Posterior vena cava (tissue), 2 donors: ENCODE measurements around the gene ANKS4B. TPM values are rescaled to one million over a fixed set of nuclear protein-coding genes. Genes with fewer than 3 reads are reported as not detected.
A peak's percentile ranks its signal among the peaks of the same experiment; 100 is the strongest.
"Not testable (repeated sequence)": the region's sequence is repeated elsewhere in the genome, so short reads cannot be mapped to it uniquely, and the experiment has no call there.

Experiments used
- DNase-seq: peaks from one replicate; pipeline ENCODE4 v3.0.0-alpha.2; 2020; ENCODE audit warnings: low spot score
- intact Hi-C, 2 donors: fragments of 100-400 bp; cut with DNase I; formaldehyde crosslinking; loops; one replicate each; pipeline versions ENCODE4 v1.14.1 to v1.14.2; 2022 to 2023
- total RNA-seq, 2 donors: library from RNA; stranded (reverse); fragmentation: NEBNext Ultra II Directional; extraction: Animal tissue kit (Norgen Biotek cat#: 25700); gene quantifications; one replicate each; pipeline ENCODE4 v1.2.1, GENCODE V29; 2021
- donor health status: DM: yes; HTN: yes; CAD: no.
- donor health status: DM: yes; HTN: yes; CAD: no.

Gene ANKS4B
- total RNA-seq, 2 donors from 2014 or later: not detected

- intact Hi-C loops: no loop called here
- no peak for DNase-seq
Observed at GRCh38 chr16:21277927-21278706, 44.6 kb downstream of the ANKS4B start, which contains the start of gene CRYM. Gene CRYM (minus strand): TSS chr16:21278290. CDS start chr16:21278251, 39 bp downstream.

DNA sequence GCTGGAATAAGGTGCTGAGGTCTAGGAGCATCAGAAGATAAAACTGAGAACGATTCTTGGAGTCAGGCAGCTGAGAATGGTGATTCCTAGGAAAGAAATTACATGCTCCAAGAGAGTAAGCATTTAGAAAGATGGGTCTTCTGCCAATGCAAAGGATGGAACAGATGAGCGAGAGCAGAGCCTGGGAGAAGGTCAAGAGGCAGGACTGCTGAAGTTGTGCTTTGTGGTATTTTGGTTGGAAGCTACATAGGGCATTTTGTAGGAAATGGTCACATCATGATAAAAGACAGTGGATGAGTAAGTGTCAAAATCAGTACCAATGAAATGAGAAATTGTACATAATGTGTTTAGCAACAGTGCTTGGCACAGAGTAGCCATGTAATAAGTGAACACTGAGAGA, 46.0 kb downstream of the ANKS4B start:
- intact Hi-C loops: no loop called here
- DNase-seq: no peak

DNA sequence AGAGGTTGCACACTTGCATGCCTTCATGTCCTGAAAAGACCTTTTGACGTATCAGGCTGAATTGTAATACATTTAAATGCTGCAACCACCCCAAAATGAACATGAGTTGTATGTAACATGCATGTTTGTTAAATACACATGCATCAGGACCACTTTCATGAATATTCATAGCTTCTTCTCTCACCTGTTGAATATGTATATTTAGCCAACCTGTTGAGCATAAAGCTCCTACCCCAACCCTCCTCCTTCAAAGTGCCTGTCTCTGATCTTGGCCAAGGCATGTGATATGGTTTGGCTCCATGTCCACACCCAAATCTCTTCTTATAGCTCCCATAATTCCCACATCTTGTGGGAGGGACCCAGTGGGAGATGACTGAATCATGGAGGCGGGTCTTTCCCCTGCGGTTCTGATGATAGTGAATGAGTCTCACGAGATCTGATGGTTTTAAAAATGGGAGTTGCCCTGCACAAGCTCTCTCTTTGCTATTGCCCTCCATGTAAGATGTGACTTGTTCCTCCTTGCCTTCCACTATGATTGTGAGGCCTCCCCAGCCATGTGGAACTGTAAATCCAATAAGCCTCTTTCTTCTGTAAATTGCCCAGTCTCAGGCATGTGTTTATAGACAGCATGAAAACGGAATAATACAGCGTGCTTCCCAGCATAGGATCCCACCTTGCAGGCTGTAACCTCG, 48.3 kb downstream of the ANKS4B start:
- no peak for DNase-seq
- intact Hi-C loops: no loop called here

DNA sequence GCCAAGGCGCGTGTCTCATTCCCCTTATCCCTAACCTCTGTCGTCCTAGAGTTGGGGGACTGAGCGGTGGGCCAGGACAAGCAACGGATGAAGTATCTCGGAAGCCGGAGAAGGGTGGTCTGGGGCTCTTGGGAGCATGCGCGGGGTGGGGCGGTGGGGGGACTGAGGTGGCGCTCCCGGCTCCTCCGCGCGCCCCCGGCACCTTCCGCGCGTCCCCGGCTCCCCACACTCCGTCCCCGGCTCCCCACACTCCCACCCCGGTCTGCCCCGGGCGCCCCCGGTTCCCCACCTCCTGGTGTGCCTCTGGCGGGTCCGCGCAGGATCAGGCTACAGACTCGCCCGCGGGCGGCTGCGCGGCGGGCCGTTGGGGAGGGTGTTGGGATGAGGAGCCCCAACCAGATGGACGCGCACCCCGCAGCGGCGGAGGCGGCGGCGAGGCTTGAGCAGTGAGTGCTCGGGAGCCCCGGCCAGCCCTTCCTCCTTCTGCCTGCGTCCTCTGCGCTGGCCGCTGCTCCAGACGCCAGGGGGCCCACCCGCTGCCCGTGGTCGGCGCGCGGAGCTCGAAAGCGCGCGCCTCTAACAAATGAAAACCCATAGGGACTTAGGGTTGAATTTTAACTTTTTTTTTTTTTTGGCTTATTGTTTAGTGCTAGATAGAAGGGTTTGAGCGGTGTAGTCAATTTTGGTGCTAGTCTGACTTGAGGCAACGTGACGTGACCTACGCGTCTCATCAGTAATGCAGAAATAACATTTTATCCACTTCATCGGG, 50.2 kb downstream of the ANKS4B start:
- DNase-seq: no peak
- intact Hi-C loops: no loop called here

DNA sequence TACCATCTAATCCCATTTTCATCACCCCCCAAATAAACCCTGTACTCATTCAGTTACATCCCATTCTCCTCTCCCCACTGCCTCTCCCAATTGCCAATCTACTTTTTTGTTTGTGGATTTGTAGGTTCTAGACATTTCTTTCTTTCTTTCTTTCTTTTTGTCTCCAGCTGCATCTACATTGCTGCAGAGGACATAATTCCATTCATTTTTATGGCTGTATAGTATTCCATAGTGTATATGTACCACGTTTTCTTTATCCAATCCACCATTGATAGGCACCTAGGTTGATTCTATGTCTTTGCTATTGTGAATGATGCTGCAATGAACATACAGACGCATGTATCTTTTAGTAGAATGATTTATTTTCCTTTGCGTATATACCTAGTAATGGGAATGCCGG, 50.9 kb downstream of the ANKS4B start:
- intact Hi-C loops: no loop called here
- DNase-seq: no peak

DNA sequence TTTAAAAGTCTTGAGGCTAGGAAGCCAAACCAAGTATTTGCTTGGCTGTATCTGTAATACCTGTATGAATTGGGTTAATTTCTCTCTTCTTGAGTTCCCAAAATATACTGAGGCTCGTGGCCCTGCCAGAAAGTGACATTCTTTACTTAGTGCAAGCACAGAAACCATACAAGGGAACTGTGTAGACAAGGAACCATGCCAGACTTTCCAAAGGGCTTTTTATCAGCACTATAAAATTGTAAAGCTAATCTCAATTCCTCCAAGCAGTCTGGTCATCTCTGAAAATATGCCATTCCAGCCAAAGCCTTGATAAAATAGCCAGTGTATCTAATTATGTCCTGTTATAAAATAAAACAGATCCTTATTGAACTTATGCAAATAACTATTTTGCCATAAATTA, 51.8 kb downstream of the ANKS4B start:
- no peak for DNase-seq
- intact Hi-C loops: no loop called here

GRCh38 chr16:21289789-21290188, 56.3 kb downstream of the ANKS4B start:
- intact Hi-C loops: loop anchor here in 1 of 2 donors (10.0 kb wide), 1 partner anchor 105 kb away; no protein-coding TSS in a partner anchor
- not testable (repeated sequence) for DNase-seq

- peak; percentile 95 for DNase-seq
- intact Hi-C loops: loop anchor here in 1 of 2 donors (2.0 to 5.0 kb wide), 2 partner anchors 113 to 142 kb away; partner anchors contain the start of gene LDAF1
Observed at GRCh38 chr16:21300309-21301167, 67.0 kb downstream of the ANKS4B start.

GRCh38 chr16:21301168-21301894, 67.8 kb downstream of the ANKS4B start:
- intact Hi-C loops: loop anchor here in 1 of 2 donors (2.0 to 5.0 kb wide), 2 partner anchors 114 to 143 kb away; partner anchors contain the start of gene LDAF1
- DNase-seq: peak; percentile 86

DNA sequence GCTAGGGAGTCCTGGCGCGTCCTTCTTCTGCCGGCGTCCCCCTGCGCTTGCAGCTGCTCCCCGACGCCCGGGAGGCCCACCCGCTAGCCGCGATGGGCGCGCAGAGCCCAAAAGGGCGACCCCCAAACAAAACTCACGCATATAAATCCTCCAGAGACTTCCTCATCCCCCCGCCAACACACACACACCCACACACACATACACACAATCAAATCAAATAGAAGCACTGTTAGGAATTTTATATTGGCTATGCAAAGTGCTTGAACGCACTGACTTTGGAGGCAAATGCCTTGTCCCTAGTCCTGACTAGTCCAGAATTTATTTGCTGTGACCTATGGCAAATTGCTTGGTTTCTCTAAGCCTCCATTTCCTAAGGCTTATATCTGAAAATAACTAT, 68.4 kb downstream of the ANKS4B start:
- no peak for DNase-seq
- intact Hi-C loops: loop anchor here in 1 of 2 donors (2.0 to 5.0 kb wide), 2 partner anchors 115 to 143 kb away; partner anchors contain the start of gene LDAF1

GRCh38 chr16:21302454-21302853, 69.0 kb downstream of the ANKS4B start:
- no peak for DNase-seq
- intact Hi-C loops: loop anchor here in 1 of 2 donors (5.0 kb wide), 1 partner anchor 115 kb away; no protein-coding TSS in a partner anchor

GRCh38 chr16:21302898-21303528, 69.5 kb downstream of the ANKS4B start:
- intact Hi-C loops: loop anchor here in 1 of 2 donors (5.0 kb wide), 1 partner anchor 116 kb away; no protein-coding TSS in a partner anchor
- no peak for DNase-seq

Other genes starting within 250 kb of the ANKS4B start
- not detected for gene DNAH3, start 82.9 kb upstream of the ANKS4B start, total RNA-seq
- gene LDAF1, start 75.0 kb upstream of the ANKS4B start, total RNA-seq: 10 to 100 TPM; 39.8 to 49.6 TPM
- not detected for gene ZP2, start 22.1 kb upstream of the ANKS4B start, total RNA-seq
- gene CRYM, start 44.6 kb downstream of the ANKS4B start, total RNA-seq: 1 to 10 TPM in 1 of 2 donors, under 1 TPM in 1; 0.93 to 1.0 TPM